ENCODE results near the gene DPM2. TPM values are rescaled to one million over a fixed set of nuclear protein-coding genes. Genes with fewer than 3 reads are reported as not detected.

Gene DPM2
- total RNA-seq, 1 experiment from 2014 or later = 29.5 TPM

DNA sequence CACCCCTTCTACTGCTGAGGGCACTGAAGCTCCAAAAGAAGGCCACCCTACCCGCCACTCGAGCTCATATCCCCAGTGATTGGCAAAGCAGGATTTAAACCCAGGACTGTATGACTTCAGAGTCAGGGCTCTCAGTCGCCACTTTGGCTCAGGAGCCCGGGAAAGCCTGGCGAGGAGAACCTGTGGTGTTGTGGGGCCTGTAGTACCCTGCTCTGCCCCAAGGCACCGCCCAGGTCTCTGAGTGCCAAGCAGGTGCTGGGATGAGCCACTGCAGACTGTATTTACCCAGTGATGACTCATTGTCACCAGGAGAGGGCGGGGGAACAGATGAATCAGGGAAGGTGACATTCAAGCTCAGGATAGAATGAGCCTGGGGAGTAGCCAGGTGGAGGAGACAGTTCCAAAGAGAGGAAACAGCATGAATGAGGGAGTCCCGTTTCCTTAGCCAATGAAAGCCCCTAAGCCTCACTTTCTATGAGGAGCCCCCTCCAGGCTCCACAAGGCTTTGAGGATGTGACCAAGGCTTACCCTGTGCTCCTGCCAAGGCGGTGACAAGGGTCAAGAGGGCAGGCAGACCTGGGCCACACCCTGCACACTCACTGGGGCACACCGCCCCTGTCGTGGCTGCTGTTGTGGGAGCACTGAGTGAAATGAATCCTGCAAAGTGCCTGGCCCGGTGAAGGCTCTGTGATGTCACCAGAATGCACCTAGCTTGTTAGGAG, 17.8 kb upstream of the DPM2 start:
- no peak for DNase-seq (ENCODE audit: low read depth)

DNA sequence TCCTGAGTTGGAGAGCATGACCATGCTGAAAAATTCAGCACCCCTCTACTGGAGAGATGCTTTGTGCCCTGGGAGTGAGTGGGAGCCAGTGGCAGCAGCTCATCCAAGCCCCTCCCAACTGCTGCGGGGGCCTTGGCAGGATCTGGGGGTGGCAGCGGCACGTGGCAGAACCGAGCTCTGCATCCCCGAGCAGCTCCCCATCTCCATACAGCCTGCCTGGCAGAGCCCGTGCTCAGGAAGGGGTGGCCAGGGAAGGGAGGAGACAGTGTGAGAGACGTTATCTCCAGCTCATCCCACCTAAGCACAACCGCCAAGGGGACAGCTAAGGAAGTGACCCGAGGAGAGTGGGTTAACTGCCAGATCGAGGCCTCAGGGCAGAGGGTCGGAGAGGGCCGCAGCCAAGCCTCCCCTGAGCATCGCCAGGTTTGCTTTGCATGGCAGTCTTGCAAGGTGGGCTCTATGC, 17.2 kb upstream of the DPM2 start:
- no peak for DNase-seq (ENCODE audit: low read depth)

DNA sequence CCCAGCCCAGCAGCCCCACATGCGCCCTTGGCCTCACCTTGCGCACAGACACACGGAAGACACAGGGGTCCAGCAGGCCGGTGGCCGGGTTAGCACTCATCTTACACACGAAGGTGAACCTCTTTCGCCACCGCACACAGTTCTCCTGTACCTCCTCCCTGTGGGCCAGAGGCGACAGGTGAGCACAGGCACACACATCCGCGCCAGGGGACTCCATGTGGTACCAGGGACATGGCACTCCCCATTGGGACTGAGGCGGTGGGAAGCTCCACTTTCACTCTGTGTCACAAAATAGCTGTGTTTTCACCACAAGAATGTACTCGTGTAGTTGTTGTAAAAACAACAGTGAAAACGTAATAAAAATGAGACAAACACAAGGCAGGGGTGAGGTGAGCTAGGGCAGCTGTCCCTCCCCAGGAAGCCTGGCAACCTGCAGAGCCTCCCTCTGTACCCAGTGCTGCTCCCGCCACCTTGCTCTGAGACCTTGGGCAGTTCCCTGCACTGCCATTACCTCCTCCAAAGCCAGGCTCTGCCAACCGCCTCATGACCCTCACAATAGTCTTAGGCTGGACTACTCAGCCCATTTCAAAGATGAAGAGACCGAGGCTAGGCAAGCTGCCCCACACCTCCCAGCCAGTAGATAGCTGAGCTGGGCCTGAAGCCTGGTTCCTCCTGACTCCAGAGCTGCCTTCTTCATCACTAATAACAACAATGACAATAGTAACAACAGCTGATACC, 16.3 kb upstream of the DPM2 start:
- no peak for DNase-seq (ENCODE audit: low read depth)

DNA sequence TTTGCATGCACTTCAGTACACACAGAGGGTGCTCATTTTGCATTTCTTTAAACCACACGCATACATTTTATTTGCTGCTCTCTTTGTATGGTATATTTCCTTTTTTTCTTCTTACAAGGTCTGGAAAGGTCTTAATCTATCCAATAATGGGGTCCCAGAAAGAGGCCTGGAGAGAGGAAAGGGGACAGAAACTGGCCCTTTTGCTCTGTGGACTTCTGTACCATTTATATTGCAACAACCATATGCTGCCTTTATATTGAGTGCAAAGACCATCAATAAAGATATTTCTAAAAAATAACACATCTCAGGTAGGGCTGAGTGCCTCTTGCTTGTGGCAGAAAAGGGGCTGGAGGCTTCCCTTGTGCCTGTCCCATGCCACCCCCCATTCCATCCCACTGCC, 15.5 kb upstream of the DPM2 start:
- DNase-seq (ENCODE audit: low read depth) = no peak

DNA sequence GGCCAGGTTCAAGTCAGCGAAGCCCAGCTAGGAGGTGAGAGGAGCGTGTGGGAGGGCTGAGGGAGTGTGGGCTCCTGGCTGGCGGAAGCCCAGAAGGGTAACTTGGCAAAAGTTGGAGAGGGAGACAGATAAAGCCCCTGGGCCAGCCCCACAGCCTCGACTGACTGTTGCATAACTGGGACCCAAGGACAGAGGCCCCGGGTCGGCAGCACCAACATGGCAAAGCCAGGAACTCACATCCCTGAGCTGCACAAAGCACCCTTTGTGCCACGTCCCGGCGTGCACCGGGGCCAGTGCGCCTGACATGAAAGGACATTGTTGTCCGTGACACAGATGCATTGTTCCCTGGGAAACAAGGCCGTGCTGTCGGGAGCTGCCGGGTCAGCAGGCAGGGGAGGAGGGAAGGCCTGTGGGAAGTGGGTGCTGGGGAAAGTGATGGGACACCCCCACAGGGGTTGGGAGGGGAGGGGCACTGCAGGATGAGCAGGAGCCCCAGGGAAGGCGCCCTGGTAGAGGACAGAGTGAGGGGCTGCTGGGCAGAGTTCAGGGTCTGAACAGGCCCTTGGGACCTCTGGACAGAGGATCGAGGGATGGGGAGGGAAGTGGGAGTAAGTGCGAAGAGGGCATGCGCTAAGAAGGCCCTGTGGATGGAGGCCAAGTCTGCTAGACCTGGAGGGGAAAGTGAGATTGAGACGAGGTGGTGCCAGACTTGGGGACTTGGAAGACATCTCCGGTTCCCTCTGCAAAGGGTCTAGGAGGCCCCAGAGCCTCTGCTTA, 13.0 kb upstream of the DPM2 start:
- DNase-seq (ENCODE audit: low read depth) = no peak

DNA sequence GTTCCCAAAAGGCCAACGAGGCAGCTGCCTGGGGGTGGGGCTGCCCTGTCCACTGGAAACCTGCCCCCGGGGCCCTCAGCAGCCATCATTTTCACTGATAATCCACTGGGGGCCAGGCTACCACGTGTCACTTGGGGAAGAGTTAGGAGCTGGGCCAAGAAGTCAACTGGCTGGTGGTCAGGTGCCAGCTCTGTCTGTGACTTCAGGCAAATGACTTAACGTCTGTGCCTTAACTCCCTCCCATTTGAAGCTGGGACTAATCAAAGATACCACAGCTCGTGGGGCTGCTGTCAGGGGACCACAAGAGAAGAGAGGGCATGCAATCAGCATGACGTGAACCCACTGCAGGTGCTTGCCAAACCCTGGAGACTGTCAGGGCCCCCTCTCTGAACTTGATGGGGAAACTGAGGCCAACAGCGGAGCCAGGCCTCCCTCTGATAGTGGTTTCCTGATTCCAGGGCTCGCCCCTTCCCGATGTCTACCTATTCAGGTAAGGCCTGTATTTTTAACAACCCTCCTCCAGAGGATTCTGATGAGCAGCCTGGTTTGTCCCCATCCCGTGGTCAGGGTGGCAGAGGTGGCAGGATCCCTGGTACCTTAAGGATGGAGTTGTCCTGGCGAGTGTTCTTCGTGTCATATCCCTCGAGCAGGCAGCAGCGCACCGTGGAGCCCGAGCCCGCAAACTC, 12.3 kb upstream of the DPM2 start:
- DNase-seq (ENCODE audit: low read depth) = no peak

DNA sequence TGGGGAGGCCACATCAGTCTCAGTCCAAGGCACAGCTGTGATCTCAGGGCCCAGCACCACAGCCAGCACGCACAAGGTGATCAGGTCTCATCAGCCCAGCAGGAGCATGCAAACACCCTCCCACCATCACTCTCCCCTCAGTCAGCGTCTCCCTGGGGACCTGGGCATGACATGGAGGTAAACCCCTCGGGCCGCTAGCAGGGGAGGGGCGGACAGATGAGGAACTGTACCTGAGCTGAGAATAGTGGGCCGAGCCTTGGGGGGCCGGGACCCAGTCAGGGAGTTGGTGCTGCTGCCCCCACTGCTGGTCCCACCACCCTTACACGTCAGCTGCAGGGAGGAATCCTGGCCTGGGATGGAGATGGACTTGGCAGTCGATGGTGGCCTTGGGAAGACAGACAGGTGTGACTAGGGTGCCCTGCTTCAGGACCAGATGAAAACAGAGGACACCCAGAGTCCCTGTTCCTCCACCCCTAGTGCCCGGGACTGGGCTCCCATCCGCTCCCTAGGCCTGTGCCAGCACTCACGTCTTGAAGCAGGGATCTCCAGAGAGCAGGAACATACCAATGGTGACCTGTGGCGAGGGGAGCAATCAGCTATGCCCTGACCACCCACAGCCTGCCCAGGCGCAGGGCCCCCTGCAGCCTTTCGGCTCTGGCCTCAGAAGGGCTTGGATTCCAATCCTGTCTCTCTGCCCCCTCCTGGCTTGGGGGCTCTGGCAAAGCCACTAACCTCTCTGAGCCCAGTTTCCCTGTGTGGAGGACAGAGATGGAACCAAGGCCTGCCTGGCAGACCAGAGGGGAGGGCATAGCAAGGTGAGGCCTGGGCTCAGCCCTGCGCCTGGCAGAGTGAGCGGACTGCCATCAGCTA, 10.4 kb upstream of the DPM2 start:
- no peak for DNase-seq (ENCODE audit: low read depth)

DNA sequence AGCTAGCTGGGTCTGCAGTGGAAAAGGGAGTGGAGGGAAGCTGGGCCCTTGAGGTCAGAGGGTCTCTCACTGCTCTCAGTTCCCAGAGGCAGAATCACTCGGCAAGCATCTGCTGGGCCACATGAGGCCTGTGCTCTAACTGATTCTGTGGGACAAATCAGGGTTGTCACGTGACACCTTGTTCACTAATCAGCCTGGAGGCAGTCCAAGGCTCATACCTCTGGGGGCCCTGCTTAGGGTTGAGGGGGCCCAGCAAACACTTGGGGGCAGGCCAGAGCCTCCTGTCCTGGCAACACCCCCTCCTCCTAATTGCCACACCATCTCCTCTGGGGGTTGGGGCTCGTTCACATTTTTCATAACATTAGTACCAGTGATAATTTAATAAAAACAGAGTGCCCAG, 9.1 kb upstream of the DPM2 start:
- DNase-seq (ENCODE audit: low read depth) = no peak

DNA sequence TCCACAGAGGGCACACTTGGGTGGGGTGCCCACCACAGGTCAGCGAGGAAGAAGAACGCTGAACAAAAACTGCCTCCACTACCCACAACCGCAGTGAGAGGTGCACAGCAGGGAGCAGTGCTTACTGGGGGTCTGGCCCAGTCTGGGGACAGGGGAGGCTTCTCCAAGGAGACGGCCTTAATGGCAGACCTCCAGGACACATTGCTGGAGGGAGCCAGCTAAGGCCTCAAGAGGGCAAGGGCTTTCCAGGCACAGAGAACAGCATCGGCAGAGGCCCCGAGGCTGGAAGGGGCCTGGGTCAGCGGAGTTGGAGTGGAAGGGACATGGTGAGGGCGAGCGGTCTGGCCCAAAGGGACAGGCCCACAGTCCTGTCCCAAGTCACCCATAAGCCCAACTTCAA, 8.3 kb upstream of the DPM2 start:
- no peak for DNase-seq (ENCODE audit: low read depth)

DNA sequence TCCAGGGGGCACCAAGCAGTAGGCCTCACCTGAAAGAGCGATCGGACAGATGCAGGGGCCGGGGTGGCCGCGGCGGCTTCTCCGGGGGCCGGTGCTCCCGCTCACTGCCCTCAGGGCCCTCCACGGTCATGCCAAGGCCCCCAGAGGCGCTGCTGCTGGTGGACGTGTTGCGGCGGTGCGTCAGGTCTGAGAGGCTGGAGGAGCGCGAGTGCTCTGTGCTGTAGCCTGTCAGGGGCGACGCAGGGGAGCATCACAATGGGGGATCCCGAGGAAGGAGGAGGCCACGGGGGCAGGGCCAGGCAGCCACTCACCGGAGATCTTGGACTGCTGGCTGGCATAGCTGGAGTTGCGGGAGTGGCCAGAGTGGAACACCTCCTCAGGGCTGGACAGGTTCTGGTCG, 7.7 kb upstream of the DPM2 start:
- DNase-seq (ENCODE audit: low read depth) = no peak

DNA sequence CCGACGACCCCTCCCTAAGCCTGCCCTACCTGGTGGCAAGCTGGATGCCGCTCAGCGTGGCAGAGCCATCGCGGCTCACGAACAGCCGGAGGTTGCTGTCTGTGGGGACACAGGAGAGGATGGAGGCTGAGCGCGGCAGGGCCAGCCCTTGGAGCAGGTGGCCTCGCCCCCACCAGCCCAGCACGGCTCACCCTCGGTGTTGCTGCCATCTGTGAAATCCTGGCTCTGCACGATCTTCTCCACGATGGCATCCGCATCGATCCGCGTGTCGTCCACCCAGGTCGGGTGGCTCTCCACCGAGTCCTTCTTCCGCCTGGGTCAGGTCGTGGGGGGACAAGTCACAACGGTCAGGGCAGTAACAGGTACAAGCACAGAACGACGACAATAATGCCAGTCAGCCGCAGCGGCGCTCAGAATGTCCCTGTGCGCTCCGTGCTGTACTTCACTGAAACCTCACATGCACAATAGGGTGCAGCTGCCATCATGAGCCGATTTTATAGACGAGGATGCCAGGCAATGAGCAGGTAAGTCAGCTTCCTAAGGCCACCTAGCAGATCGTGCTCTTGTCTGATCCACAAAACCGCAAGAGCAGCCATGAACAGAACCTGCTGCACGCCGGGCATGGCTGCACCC, 7.0 kb upstream of the DPM2 start:
- no peak for DNase-seq (ENCODE audit: low read depth)

DNA sequence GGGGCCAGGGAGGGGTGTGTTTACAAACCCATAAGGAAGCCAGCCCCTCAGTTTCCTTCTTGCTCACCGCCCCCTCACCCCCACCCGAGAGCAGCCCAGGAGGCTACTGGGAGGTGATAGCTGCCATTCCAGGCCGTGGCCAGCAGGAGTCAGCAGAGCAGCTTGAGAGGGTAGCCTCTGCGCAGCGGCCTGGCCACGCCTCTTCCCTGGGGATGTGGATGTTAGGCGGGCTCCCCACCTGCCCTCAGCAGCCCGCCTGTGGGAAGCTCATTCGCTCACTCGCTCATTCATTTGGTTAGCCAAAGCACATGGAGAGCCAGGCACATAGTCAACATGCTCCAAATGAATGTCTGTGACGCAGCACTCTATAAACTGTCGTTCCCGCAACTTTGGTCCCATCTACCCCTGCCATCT, 6.1 kb upstream of the DPM2 start:
- peak; percentile 72 for DNase-seq (ENCODE audit: low read depth)

DNA sequence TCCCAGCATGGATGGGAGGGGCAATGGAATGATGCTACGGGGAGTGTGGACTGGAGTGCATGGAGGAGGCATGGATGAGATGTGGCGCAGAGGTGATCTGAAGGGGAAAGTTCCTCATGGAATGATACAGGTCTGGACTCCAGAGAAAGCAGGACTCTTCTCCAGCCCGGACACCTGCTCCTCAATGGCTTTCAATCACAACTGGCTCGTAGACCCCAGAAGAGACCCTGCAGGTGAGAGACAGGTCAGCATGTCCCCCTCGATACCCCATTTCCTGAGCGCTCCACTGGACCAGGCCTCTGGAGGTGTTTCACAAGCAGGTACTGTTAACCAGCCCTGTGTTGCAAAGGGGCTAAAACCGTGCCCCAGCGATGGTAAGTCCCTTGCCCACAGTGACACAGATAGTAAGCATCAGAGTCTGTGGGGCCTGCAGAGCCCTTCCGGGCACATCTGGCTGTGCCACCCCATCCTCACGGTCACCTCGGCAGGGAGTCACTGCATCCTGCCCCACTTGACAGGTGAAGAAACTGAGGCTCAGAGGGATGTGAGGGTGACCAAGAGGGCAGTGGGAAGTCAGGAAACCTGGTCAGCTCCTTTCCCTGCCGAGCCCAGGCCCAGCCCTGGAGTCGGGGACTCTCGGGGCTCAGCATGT, 5.5 kb upstream of the DPM2 start:
- no peak for DNase-seq (ENCODE audit: low read depth)

DNA sequence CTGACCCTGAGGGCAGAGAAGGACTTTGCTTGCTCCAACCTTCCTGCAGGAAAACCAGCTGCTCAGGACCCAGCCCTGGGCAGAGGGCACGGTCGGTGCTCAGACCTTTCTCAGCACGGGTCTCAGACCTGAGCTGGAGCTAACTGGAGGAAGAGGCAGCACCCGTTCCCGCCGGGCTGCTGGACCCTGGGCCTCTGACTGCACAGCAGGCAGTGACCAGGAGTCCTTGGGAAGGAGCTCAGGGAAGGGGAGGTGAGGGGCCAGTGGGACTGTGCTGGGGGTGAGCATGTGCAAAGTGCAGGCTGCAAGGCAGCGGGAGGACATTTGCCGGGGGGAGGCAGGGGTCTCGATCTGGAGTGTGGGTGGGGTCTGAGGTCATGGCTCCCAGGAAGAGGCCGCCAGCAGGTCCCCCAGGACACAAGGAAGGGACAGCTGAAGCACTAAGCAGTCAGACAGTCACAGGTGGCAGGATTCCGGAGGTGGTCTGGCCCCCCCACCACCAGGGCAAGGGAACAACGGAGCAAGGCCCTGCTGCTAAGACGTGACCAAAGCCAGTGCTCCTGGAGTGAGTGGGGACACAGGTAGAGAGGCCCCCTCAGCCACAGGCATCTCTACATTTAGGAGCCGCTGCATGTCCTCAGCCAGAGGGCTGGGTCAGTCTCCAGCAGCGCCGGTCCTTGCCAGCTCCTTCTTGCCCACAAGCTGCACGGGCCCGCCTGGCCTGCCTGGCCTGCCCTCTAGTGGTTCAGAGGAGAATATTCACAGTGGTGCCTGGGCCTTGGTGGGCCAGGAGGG, 4.8 kb upstream of the DPM2 start:
- DNase-seq (ENCODE audit: low read depth) = peak; percentile 61

DNA sequence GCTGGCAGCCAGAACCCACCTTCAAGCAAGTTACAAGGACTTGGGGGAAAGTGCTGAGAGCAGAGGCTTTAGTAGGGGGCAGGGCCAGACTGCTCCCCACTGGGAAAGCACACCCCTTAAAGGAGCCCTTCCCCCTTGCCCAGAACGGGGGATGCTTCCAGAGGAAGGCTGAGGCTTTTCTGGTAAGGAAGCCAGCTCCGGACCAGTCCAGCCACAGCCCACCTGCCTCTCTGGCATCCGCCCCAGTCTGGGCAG, 4.2 kb upstream of the DPM2 start:
- peak; percentile 30 for DNase-seq (ENCODE audit: low read depth)

DNA sequence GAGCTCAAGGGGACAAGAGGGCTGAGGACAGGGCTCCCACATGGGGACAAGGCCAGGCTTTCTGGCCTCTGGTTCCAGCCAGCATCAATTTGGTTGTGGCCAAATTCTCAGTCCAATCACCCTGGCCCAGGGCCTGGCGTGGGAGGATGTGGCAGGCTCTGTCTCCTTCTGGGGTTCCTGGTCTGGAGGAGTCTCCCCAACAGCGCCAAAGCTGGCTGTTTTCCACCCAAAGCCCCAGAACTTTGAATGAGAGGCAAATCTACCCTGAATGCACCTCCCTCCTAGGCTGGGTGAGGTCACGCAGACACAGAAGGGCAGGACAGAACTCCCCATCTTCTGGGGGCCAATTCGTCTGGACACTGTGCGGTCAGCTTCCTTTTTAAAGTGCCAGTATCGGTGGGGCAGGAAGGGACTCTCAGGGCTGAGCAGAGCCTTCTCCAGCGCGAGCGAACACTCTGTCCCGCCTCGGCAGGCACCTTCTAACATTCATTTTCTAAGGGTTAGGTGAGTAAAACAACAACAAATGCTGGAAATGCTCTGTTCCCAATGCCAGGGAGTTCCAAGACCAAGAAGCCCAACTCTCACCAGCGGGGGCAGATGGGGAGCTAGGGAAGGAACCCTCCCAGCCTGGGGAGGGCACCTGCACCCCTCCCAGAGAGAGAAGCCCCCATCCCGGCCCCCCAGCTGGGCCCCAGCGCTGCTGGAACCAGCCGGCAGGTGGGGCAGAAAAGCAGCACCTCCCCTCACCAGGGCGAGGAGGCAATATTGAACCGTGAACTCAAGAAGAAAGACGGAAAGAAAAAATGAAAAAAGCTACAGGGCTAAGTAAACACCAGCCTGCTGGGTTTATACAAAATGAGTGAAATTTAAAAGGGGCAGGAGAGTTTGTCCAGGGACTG, 3.7 kb upstream of the DPM2 start:
- no peak for DNase-seq (ENCODE audit: low read depth)

DNA sequence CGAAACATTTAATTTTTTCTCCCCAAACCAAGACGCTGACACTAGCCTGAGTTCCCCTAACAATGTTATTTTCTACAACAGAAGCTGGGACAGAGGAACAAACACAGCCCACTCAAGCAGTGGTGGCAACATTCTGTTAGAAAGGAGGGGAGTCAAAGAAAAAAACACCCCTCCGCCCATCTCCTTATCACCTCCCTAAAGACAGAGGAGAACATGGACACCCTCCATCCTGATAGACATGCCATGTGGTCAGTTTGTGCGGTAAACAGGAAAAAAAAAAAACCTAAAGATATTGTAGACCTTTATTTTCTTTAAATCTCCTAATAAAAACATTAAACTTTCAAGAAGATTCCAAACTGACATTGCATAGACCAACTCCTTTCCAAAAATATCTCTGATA, 2.9 kb upstream of the DPM2 start:
- no peak for DNase-seq (ENCODE audit: low read depth)

DNA sequence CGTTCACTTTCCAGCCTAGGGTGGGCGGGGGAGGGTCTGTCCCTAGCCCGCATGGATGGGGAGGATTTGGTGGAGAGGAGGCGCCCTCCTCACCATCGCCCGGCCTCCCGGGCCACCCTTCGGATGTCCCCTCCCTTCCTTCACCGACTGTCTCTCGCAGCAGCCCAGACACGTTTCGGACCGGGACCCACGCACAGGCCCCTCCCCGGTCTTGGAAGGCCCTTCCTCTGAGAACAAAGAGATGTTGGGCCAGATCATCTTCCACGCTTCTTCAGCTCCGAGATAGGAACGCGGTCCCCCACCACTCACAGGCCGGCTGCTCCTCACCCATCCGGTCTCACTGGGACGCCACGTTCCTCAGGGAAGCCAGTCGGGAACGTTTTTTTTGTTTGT, 640 bp upstream of the DPM2 start:
- no peak for DNase-seq (ENCODE audit: low read depth)

DNA sequence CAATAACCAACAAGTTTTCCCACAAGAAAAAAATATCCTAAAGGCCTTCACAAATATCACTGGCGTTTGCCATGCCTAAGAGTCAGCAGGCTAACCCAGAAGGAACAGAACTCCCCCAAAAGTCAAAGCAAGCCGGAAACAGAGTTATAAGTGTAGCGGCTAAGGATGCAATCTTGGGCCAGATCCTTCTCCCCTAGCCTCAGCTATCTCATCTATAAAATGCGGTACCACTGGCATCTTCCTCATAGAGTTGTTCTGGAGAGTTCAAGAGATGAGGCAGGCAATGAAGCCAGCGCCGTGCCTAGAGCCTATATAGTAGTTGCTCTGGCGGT, 632 bp downstream of the DPM2 start:
- no peak for DNase-seq (ENCODE audit: low read depth)

Data from LHCN-M2 (cell line).